GM19463 (cell line): ENCODE data around the gene ANKRD1.
"Not testable (repeated sequence)": the region's sequence is repeated elsewhere in the genome, so short reads cannot be mapped to it uniquely, and the experiment has no call there.

ENCODE experiments used
- ATAC-seq: cut with Tn5 transposase; IDR thresholded peaks from one replicate; pipeline ENCODE4 v1.9.1; 2021; ENCODE audit warnings: mild to moderate bottlenecking, moderate library complexity; ENCODE audit not compliant: unreplicated experiment

Gene ANKRD1

GRCh38 chr10:90920986-90921666 lies at the start of gene ANKRD1:
Gene ANKRD1, minus strand, starts transcription at chr10:90921087. Its CDS starts 60 bp downstream, at chr10:90921027.
- no peak for ATAC-seq

GRCh38 chr10:90969947-90970673 lies 49.2 kb upstream of the ANKRD1 start:
- no peak for ATAC-seq

DNA sequence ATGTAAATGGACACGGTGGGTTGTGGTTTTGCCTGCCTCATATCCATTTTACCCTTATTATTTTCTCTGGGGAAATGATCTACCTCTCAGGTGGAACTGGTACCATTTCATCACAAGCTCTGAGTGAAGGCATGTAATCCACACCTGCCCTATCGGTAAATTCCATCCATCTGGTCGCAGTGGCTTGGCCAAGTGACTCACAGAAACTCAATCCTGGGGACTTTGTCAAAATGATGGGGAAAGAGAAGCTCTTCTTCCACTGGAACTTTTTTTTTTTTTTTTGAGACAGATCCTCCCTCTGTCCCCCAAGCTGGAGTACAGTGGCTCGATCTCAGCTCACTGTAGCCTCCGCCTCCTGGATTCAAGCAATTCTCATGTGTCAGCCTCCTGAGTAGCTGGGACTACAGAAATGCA lies 48.2 kb upstream of the ANKRD1 start:
- no peak for ATAC-seq

- ATAC-seq, result no peak
These were observed 47.6 kb upstream of the ANKRD1 start for GRCh38 chr10:90968328-90969081.

DNA sequence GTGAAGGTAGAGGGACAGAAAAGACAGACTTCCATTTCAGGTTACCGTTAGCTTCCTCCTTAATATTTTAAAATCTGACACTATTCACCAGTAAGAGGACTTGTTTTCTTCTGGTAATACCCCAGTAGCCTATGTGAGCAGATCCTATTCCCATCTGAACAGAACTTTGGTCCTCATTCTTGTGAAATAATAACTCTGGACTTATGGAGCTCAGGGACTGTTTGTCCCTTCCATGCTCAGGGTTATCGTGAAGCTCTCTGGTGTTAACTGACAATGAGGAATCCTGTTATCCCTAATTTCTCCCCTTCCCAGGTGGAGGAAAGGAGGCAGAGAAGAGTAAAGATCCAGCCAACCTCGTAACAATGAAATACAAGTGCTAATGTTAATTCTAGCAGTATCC lies 47.0 kb upstream of the ANKRD1 start:
- no peak for ATAC-seq

GRCh38 chr10:90966146-90966545 lies 45.3 kb upstream of the ANKRD1 start:
- no peak for ATAC-seq

DNA sequence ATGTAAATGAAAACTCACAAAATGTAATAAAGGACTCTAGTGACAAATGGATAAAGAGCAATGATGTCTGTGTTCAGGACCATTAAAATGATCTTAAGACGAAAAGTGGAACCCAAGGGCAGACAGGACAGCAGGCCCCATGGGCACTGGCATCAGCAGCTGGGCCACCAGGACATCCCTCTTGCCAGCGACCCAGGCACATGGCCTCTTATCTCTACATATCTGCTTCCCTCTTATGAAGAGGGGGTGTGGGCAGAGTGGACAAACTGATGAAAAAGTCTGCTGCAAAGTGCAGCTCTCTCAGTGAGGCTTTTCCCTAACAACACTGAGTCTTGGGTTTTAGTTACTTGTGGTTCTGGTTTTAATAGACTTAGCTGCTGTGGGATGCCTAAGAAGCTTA lies 44.8 kb upstream of the ANKRD1 start:
- ATAC-seq, result no peak

DNA sequence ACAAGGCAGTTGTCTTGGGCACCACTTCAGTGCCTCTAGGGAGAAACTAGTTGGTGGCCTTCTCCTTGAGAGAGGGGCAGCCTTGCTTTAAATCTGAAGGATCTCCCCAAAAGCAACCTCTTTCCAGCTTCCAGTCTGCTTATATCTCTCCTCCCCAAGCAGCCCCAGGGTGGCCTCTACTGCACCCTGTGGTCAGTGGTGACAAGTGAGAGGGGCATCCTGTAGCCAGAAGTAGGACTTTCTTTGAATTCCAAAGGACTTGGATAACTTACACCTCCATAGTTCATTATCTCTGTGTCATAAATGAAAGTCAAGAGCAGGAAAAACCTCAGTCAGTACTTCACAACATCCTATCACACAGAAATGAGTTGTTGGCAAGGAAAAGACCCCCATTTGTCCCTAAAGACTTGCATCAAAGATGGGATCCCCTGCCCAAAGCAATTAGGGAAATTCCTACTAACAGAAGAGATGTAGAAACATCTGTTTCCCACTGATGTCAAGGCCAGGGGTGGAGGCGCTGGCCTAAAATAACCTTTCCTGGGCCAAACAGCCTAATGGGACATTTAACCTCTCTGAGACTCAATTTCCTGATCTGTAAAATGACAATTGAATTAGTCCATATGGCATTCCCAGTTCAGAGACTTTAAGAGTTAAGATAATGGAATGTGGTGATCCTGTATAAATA lies 44.0 kb upstream of the ANKRD1 start:
- no peak for ATAC-seq

DNA sequence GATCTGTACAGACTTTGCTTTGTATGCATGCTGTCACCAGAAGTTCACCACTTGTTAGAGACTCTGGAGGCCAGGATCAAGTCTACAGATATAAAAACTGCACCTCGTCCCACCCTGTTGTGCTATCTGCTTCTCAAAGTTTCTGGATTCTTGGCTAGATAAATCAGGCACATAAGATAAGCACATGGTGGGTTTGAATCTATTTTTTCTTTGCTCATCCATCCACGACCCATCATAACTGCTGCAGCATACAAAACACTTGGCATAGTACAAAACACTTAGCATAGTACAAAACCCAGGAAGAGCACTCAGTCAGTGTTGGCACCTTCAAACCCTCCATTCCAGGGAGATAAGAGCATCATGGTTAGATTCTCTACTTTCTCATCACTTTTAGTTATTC lies 42.4 kb upstream of the ANKRD1 start:
- no peak for ATAC-seq

DNA sequence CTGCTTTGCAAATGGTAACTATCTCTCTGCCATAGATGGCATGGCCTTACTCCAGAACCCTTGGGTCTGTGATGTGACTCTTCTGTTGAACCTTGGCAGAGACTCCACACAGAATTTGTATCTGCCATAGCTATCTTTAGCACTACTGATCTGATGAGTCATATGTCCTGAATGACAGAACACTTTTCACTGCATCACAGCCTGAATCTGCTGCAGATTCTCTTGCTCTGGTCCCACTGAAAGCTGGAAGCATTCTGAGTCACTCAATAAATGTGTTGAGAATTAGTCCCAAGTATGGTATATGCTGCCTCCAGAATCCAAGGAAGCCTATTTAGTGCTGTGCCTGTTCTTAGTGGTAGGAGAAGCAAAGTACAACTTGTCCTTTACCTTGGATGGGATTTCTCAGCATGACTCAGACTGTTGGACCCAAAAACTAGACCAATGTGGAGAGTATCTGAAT lies 39.5 kb upstream of the ANKRD1 start:
- ATAC-seq, result peak; percentile 87

- peak; percentile 18 for ATAC-seq
These were observed 38.9 kb upstream of the ANKRD1 start for GRCh38 chr10:90959826-90960225.

- ATAC-seq, result no peak
These were observed 37.9 kb upstream of the ANKRD1 start for GRCh38 chr10:90958781-90959180.

DNA sequence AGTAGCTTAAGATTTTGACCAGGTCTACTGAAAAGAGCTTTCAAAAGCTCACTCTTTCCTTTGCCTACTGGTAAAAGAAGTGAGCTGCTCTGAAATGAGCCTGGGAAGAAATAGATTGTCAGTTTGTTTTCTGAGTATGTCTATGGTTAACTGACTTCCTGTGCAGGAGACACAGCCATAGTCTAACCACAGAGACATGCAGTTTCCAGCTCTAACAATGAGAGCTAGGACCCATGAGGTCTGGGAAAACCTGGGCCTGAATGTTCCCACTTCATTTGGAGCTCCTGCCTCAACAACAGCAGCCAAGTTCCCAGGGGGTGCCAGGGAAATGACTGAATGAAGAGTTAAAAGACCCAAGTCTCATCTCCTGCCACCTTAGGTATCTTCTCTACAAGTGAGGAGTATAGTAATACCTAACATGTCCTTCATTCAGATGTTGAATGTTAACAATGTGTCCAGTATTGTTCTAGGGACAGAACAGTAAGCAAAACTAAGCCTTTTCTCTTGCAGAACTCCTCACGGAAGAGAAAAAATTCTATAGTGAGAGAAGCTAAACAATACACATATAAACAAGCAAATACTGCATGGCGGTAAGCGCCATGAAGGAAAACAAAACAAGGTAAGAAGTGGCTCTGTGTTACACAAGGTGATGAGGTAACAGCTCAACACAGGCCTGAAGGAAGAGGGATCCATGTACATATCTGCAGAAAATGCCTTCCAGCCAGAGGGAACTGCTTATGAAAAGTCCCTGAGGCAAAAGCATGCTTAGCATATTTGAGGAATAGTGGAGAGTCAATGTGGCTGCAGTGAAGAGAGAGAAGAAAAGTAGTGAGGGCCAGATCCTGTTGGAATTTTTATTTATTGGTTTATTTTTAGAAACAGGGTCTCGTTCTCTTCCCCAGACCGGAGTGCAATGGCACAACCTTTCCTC lies 26.4 kb upstream of the ANKRD1 start:
- ATAC-seq, result peak; percentile 71

- ATAC-seq, result no peak
These were observed 24.7 kb upstream of the ANKRD1 start for GRCh38 chr10:90945491-90946070.

GRCh38 chr10:90944749-90945148 lies 23.9 kb upstream of the ANKRD1 start:
- no peak for ATAC-seq

DNA sequence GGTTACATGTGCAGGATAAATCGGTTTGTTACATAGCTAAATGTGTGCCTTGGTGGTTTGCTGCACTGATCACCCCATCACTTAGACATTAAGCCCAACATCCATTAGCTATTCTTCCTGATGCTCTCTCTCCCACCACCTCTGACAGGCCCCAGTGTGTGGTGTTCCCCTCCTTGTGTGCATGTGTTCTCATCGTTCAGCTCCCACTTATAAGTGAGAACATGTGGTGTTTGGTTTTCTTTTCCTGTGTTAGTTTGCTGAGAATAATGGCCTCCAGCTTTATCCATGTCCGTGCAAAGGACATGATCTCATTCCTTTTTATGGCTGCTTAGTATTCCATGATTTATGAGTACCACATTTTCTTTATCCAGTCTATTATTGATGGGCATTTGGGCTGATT lies 22.1 kb upstream of the ANKRD1 start:
- not testable (repeated sequence) for ATAC-seq

DNA sequence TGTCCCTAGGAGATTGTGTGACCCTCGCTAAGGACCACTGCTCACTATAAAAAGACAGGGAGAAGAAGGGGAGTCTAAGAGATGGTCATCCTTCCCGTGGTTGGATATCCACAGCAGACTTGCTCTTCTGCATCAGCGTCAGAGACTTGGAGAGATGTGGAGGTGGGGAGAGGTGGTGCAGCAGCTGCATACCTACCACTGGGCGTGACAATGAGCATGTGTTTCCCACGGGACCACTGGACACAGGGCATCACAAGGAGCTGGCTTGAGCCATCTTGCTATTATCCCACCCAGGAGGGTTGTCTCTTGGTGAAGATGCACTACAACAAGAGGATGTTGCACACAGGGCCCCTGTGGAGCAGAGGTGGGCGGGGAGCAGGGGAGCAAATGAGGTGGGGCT lies 18.8 kb upstream of the ANKRD1 start:
- no peak for ATAC-seq

DNA sequence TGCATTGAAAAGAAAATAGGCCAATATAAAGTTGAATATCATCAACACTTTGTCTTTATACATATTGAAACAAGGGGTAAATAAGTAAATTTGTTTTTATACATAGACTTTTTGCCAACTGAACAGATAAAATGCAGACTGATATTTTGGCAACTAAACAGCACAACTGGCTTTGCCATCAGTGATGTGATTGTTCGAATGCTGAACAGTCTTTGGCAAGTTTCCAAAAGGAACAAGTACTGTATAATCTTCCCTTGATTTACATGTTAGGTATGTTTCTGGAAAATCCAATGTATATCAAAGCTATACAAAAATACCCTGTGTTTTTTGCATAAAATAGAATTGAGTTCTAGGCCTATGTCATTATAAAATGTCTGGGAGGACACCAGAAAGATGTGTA lies 18.2 kb upstream of the ANKRD1 start:
- no peak for ATAC-seq

- no peak for ATAC-seq
These were observed 16.9 kb upstream of the ANKRD1 start for GRCh38 chr10:90937645-90938258.
